Measurements from ENCODE around the gene S100A3.
"Not testable (repeated sequence)": the region's sequence is repeated elsewhere in the genome, so short reads cannot be mapped to it uniquely, and the experiment has no call there.

The S100A3 gene

GRCh38 chr1:153534925-153535241, 14.2 kb downstream of the S100A3 start:
- DNase-seq (ENCODE audit: low read depth) = no peak

- no peak for DNase-seq (ENCODE audit: low read depth)
These were observed 14.7 kb downstream of the S100A3 start for GRCh38 chr1:153534226-153534924.

- peak; percentile 84 for DNase-seq (ENCODE audit: low read depth)
These were observed 15.3 kb downstream of the S100A3 start for GRCh38 chr1:153533689-153534201.

GRCh38 chr1:153532769-153533599, 16.1 kb downstream of the S100A3 start:
- DNase-seq (ENCODE audit: low read depth) = peak; percentile 88

GRCh38 chr1:153532181-153532580, 16.9 kb downstream of the S100A3 start:
- DNase-seq (ENCODE audit: low read depth) = no peak

GRCh38 chr1:153531638-153532037, 17.4 kb downstream of the S100A3 start:
- no peak for DNase-seq (ENCODE audit: low read depth)

- no peak for DNase-seq (ENCODE audit: low read depth)
These were observed 21.4 kb downstream of the S100A3 start for GRCh38 chr1:153527683-153528040.

GRCh38 chr1:153527023-153527682, 21.9 kb downstream of the S100A3 start:
- no peak for DNase-seq (ENCODE audit: low read depth)

GRCh38 chr1:153526132-153526543, 22.9 kb downstream of the S100A3 start:
- no peak for DNase-seq (ENCODE audit: low read depth)

GRCh38 chr1:153525088-153525728, 23.9 kb downstream of the S100A3 start:
- no peak for DNase-seq (ENCODE audit: low read depth)

- DNase-seq (ENCODE audit: low read depth) = not testable (repeated sequence)
These were observed 26.6 kb downstream of the S100A3 start for GRCh38 chr1:153522353-153523048.

GRCh38 chr1:153521808-153522207, 27.2 kb downstream of the S100A3 start:
- DNase-seq (ENCODE audit: low read depth) = not testable (repeated sequence)

- no peak for DNase-seq (ENCODE audit: low read depth)
These were observed 28.1 kb downstream of the S100A3 start for GRCh38 chr1:153520818-153521476.

GRCh38 chr1:153520137-153520691, 28.8 kb downstream of the S100A3 start:
- DNase-seq (ENCODE audit: low read depth) = not testable (repeated sequence)

GRCh38 chr1:153519242-153519641, 29.8 kb downstream of the S100A3 start:
- DNase-seq (ENCODE audit: low read depth) = no peak

GRCh38 chr1:153515504-153516394, 33.3 kb downstream of the S100A3 start:
- no peak for DNase-seq (ENCODE audit: low read depth)

- DNase-seq (ENCODE audit: low read depth) = no peak
These were observed 35.4 kb downstream of the S100A3 start for GRCh38 chr1:153513666-153514065.

GRCh38 chr1:153513023-153513422, 36.0 kb downstream of the S100A3 start:
- no peak for DNase-seq (ENCODE audit: low read depth)

GRCh38 chr1:153510984-153511410, 38.1 kb downstream of the S100A3 start:
- DNase-seq (ENCODE audit: low read depth) = peak; percentile 71
